SK-N-SH (cell line): ENCODE measurements around the gene MLLT1. TPM values are rescaled to one million over a fixed set of nuclear protein-coding genes. Genes with fewer than 3 reads are reported as not detected.
A peak's percentile ranks its signal among the peaks of the same experiment; 100 is the strongest.

Source experiments
- CTCF ChIA-PET: fragments of 300-600, 350-600 bp; formaldehyde crosslinking; extraction: SDS; loops from one replicate; lab custom pipeline; 2021; lab: Yijun Ruan, JAX
- POLR2A ChIA-PET: fragments of 350-600 bp; sonication (Branson Sonifier 250); formaldehyde crosslinking; extraction: SDS; loops from one replicate; lab custom pipeline; 2020; ENCODE audit warnings: antibody characterized with exemption, inconsistent platforms; lab: Yijun Ruan, JAX
- DNase-seq: peaks from one replicate; pipeline ENCODE4 v3.0.0; 2012
- H2AFZ ChIP-seq: fragments of 200-600 bp; sonication (generic); 2 replicates; pipeline ENCODE4 v1.8.1; 2016; ENCODE audit warnings: antibody characterized with exemption, mild to moderate bottlenecking, low read depth
- H3F3A ChIP-seq: fragments of 200-600 bp; sonication (generic); replicated peaks from 2 replicates; pipeline ENCODE3; 2016; ENCODE audit warnings: antibody characterized with exemption, mild to moderate bottlenecking; ENCODE audit not compliant: insufficient read depth
- H3K27ac ChIP-seq, 2 experiments: fragments of 200-500 bp in 1 of 2; fragments of 200-600 bp in 1 of 2; sonication (Bioruptor generic) in 1 of 2; sonication (generic), shearing (Covaris generic) in 1 of 2; 2 replicates each; pipeline versions ENCODE4 v1.5.1 to v1.6.1; 2014 to 2016; ENCODE audit warnings: low read depth in 2 of 2, inconsistent platforms in 1 of 2, low read length in 1 of 2, mild to moderate bottlenecking in 1 of 2, mixed read lengths in 1 of 2
- H3K27me3 ChIP-seq: fragments of 200-600 bp; sonication (generic), shearing (Covaris generic); 2 replicates; pipeline ENCODE4 v1.6.1; 2016; ENCODE audit warnings: mixed run types; ENCODE audit not compliant: insufficient read depth
- H3K36me3 ChIP-seq, 2 experiments: fragments of 200-500 bp in 1 of 2; fragments of 200-600 bp in 1 of 2; sonication (Bioruptor generic) in 1 of 2; sonication (generic) in 1 of 2; replicated peaks in 1 of 2; 2 replicates each; pipeline versions ENCODE3 to v1.5.1; 2014 to 2016; ENCODE audit warnings: low read length in 1 of 2, mild to moderate bottlenecking in 1 of 2; ENCODE audit not compliant: insufficient read depth in 2 of 2, control insufficient read depth in 1 of 2
- H3K4me1 ChIP-seq, 2 experiments: fragments of 200-500 bp in 1 of 2; fragments of 200-600 bp in 1 of 2; sonication (Bioruptor generic) in 1 of 2; sonication (generic), shearing (Covaris generic) in 1 of 2; 2 replicates each; pipeline versions ENCODE4 v1.5.1 to v1.6.1; 2014 to 2016; ENCODE audit warnings: low read depth in 1 of 2, low read length in 1 of 2, mixed run types in 1 of 2; ENCODE audit not compliant: insufficient read depth in 2 of 2, control insufficient read depth in 1 of 2
- H3K4me2 ChIP-seq: fragments of 200-600 bp; sonication (generic), shearing (Covaris generic); 2 replicates; pipeline ENCODE4 v1.6.1; 2017; ENCODE audit warnings: mixed run types
- H3K4me3 ChIP-seq, 2 experiments: fragments of 200-500 bp in 1 of 2; fragments of 200-600 bp in 1 of 2; sonication (Bioruptor generic) in 1 of 2; sonication (generic), shearing (Covaris generic) in 1 of 2; 2 replicates each; pipeline versions ENCODE4 v1.5.1 to v1.8.1; 2014 to 2016; ENCODE audit warnings: low read depth in 2 of 2, inconsistent platforms in 1 of 2, low read length in 1 of 2, mild to moderate bottlenecking in 1 of 2, mixed read lengths in 1 of 2, moderate library complexity in 1 of 2
- H3K79me2 ChIP-seq: fragments of 200-600 bp; sonication (generic); 2 replicates; pipeline ENCODE4 v1.8.1; 2017; ENCODE audit warnings: mild to moderate bottlenecking; ENCODE audit not compliant: insufficient read depth
- H3K9ac ChIP-seq: fragments of 200-600 bp; sonication (generic); 2 replicates; pipeline ENCODE4 v1.6.1; 2017; ENCODE audit warnings: mixed run types
- H3K9me2 ChIP-seq: fragments of 200-600 bp; sonication (generic); 2 replicates; pipeline ENCODE4 v1.6.1; 2017; ENCODE audit warnings: mixed run types
- H3K9me3 ChIP-seq: fragments of 200-600 bp; sonication (generic); 2 replicates; pipeline ENCODE4 v1.6.1; 2017; ENCODE audit warnings: mixed run types, mild to moderate bottlenecking, moderate library complexity
- H4K20me1 ChIP-seq: fragments of 200-600 bp; sonication (generic); 2 replicates; pipeline ENCODE4 v1.6.1; 2017; ENCODE audit warnings: mild to moderate bottlenecking, mixed run types; ENCODE audit not compliant: insufficient read depth
- CHD2 ChIP-seq: fragments of 150-350 bp; IDR thresholded peaks from 2 replicates; pipeline ENCODE4 v1.6.1; 2018; ENCODE audit warnings: low read length; ENCODE audit not compliant: partially characterized antibody
- EZH2phosphoT487 ChIP-seq: fragments of 200-600 bp; sonication (generic); IDR thresholded peaks from 2 replicates; pipeline ENCODE4 v1.6.1; 2017; ENCODE audit warnings: low read depth, mixed run types, mild to moderate bottlenecking, antibody characterized with exemption, moderate library complexity, borderline replicate concordance
- FOXJ3 ChIP-seq: sonication (generic); formaldehyde crosslinking; IDR thresholded peaks from 2 replicates; pipeline ENCODE4 v1.5.1; 2020; ENCODE audit warnings: mild to moderate bottlenecking, missing genetic modification reagents
- GABPA ChIP-seq: IDR thresholded peaks from 2 replicates; pipeline ENCODE4 v1.4.0; 2012; ENCODE audit warnings: low read depth, mild to moderate bottlenecking
- IRF3 ChIP-seq: fragments of 150-350 bp; IDR thresholded peaks from 2 replicates; pipeline ENCODE4 v1.6.1; 2016; ENCODE audit warnings: mild to moderate bottlenecking, low read depth, low read length
- MEF2A ChIP-seq: IDR thresholded peaks from 2 replicates; pipeline ENCODE4 v1.4.0; 2012; ENCODE audit warnings: low read depth, borderline replicate concordance
- MXI1 ChIP-seq: IDR thresholded peaks from 2 replicates; pipeline ENCODE4 v1.6.1; 2012; ENCODE audit warnings: mild to moderate bottlenecking, low read depth, low read length, improper control_type of control experiment
- NFIC ChIP-seq: IDR thresholded peaks from 2 replicates; pipeline ENCODE4 v1.4.0; 2012; ENCODE audit warnings: borderline replicate concordance
- NRF1 ChIP-seq: IDR thresholded peaks from 2 replicates; pipeline ENCODE4 v1.6.1; 2012; ENCODE audit warnings: low read depth, mild to moderate bottlenecking, low read length
- POLR2AphosphoS5 ChIP-seq: IDR thresholded peaks from 2 replicates; pipeline ENCODE4 v1.6.1; 2012; ENCODE audit warnings: low read depth, low read length
- RXRA ChIP-seq: IDR thresholded peaks from 2 replicates; pipeline ENCODE4 v1.4.0; 2012; ENCODE audit warnings: low read depth, mild to moderate bottlenecking, borderline replicate concordance
- SIN3A ChIP-seq: IDR thresholded peaks from 2 replicates; pipeline ENCODE4 v1.6.1; 2012; ENCODE audit warnings: low read depth, mild to moderate bottlenecking, low read length, moderate library complexity, borderline replicate concordance
- SMC3 ChIP-seq: IDR thresholded peaks from 2 replicates; pipeline ENCODE4 v1.6.1; 2012; ENCODE audit warnings: low read depth, low read length, improper control_type of control experiment
- USF1 ChIP-seq: IDR thresholded peaks from 2 replicates; pipeline ENCODE4 v1.4.0; 2012; ENCODE audit warnings: low read depth, borderline replicate concordance
- WGBS: methylation state at CpG from one replicate; pipeline ENCODE4 v1.1.6; 2017; ENCODE audit warnings: low lambda C conversion rate; 5-methylcytosine and 5-hydroxymethylcytosine counted together
- polyA plus RNA-seq, 3 experiments: library from polyadenylated mRNA; depleted of rRNA; stranded (reverse); fragments of >200 nt; gene quantifications; 2 replicates each; pipeline ENCODE4 v1.2.3, GENCODE V29; 2012

MLLT1 gene
- polyA plus RNA-seq, 1 of the 3 experiments (the other 2 are of a cell fraction), result 19.0 TPM

GRCh38 chr19:6204866-6205723 is 74.7 kb downstream of the MLLT1 start:
- Histone ChIP-seq H3F3A (peaks cover 1% of the 10 kb centered on the region), H3K4me1 (no peaks in the 10 kb centered on the region), H3K9ac (no peak overlapping the region), H4K20me1 (no peaks in the 10 kb centered on the region), H3K27ac (no peak overlapping the region), H3K9me2 (no peaks in the 10 kb centered on the region), H3K27me3 (no peaks in the 10 kb centered on the region), H3K36me3 (no peaks in the 10 kb centered on the region), H2AFZ (no peak overlapping the region), H3K9me3 (no peaks in the 10 kb centered on the region), H3K79me2 (no peaks in the 10 kb centered on the region), H3K4me3 (no peak overlapping the region), H3K4me2 (no peak overlapping the region)
- DNase-seq, result no peak
- POLR2A ChIA-PET, result no interaction called here
- CTCF ChIA-PET, result interaction anchor here (2.6 kb wide), 1 partner anchor 14 kb away, joined by 10 read pairs; no protein-coding TSS in a partner anchor
- TF ChIP-seq NFIC (no peak), USF1 (no peak)
- WGBS, result 83% methylated on average over 11 of the region's 19 CpGs

- Histone ChIP-seq H3K9me2 (no peaks in the 10 kb centered on the region), H3K27ac (no peak overlapping the region), H3K9me3 (no peaks in the 10 kb centered on the region), H3F3A (peaks cover 5% of the 10 kb centered on the region), H3K4me3 (no peak overlapping the region), H3K27me3 (no peaks in the 10 kb centered on the region), H3K4me1 (peaks cover 0 to under 1% of the 10 kb centered on the region in 2 experiments; a peak in 1 of 4 replicates), H3K9ac (no peak overlapping the region), H3K79me2 (peaks cover under 1% of the 10 kb centered on the region; the same call in 1 of the 2 replicates), H3K36me3 (no peaks in the 10 kb centered on the region), H3K4me2 (no peak overlapping the region), H2AFZ (no peak overlapping the region), H4K20me1 (no peaks in the 10 kb centered on the region)
- WGBS, result 57% methylated on average over 6 of the region's 6 CpGs
- ChIA-PET CTCF (interaction anchor here (1.0 to 2.6 kb wide), 2 partner anchors 15 to 154 kb away, joined by 3 to 10 read pairs; no protein-coding TSS in a partner anchor), POLR2A (no interaction called here)
- no peak for TF ChIP-seq SMC3
- no peak for TF ChIP-seq USF1
- TF ChIP-seq FOXJ3, result no peak
- DNase-seq, result no peak
These were observed 75.6 kb downstream of the MLLT1 start for GRCh38 chr19:6204212-6204611.

- peak overlapping the region; percentile 58 to 98 for H3K4me3 ChIP-seq
- H3K9me2 ChIP-seq, result no peaks in the 10 kb centered on the region
- ChIA-PET CTCF (interaction anchor here (0.6 to 0.8 kb wide), 2 partner anchors 12 to 14 kb away, joined by 3 to 5 read pairs; no protein-coding TSS in a partner anchor), POLR2A (no interaction called here)
- no peaks in the 10 kb centered on the region for H3K27me3 ChIP-seq
- peak overlapping the region; percentile 65 to 79 for H3K27ac ChIP-seq
- 1% methylated on average over 49 of the region's 68 CpGs for WGBS
- no peaks in the 10 kb centered on the region for H3K36me3 ChIP-seq
- peak; percentile 100 for DNase-seq
- peaks cover 28% of the 10 kb centered on the region for H3K79me2 ChIP-seq
- H3K9me3 ChIP-seq, result peaks cover 6% of the 10 kb centered on the region; the same call in 1 of the 2 replicates
- peak overlapping the region; percentile 98 for H3K4me2 ChIP-seq
- H4K20me1 ChIP-seq, result no peaks in the 10 kb centered on the region
- peaks cover 7 to 12% of the 10 kb centered on the region in 2 experiments; a peak in 2 of 4 replicates for H3K4me1 ChIP-seq
- peak overlapping the region; percentile 98 for H2AFZ ChIP-seq
- peak overlapping the region; percentile 84 for H3K9ac ChIP-seq
- H3F3A ChIP-seq, result peaks cover 10% of the 10 kb centered on the region
- TF ChIP-seq FOXJ3, result no peak
- TF ChIP-seq CHD2, result peak; percentile 6
- peak; percentile 99 for TF ChIP-seq NRF1
- peak; percentile 73; the same call in 1 of the 2 replicates for TF ChIP-seq SIN3A
- TF ChIP-seq MEF2A, result no peak
- TF ChIP-seq GABPA, result no peak
- TF ChIP-seq MXI1, result peak; percentile 54; the same call in 1 of the 2 replicates
- no peak for TF ChIP-seq RXRA
- no peak for TF ChIP-seq IRF3
- TF ChIP-seq POLR2AphosphoS5, result peak; percentile 72
- no peak for TF ChIP-seq EZH2phosphoT487
These were observed 80.4 kb downstream of the MLLT1 start for GRCh38 chr19:6199240-6199994.
